GM21717 (cell line): ENCODE data around the gene CEP112.

Experiments
- ATAC-seq: cut with Tn5 transposase; IDR thresholded peaks from one replicate; pipeline ENCODE4 v1.9.1; 2021; ENCODE audit warnings: mild to moderate bottlenecking, moderate library complexity; ENCODE audit not compliant: unreplicated experiment

The CEP112 gene

GRCh38 chr17:65664266-65664665 is 527.7 kb downstream of the CEP112 start:
- no peak for ATAC-seq

- no peak for ATAC-seq
These were observed 529.7 kb downstream of the CEP112 start for GRCh38 chr17:65662196-65662595.

GRCh38 chr17:65660947-65661346 is 531.0 kb downstream of the CEP112 start:
- ATAC-seq: no peak

- no peak for ATAC-seq
These were observed 531.9 kb downstream of the CEP112 start for GRCh38 chr17:65660078-65660477.

- no peak for ATAC-seq
These were observed 532.4 kb downstream of the CEP112 start for GRCh38 chr17:65659512-65659911.

GRCh38 chr17:65657251-65657828 is 534.6 kb downstream of the CEP112 start:
- no peak for ATAC-seq

- peak; percentile 79 for ATAC-seq
These were observed 535.3 kb downstream of the CEP112 start for GRCh38 chr17:65656390-65657250.

- ATAC-seq: no peak
These were observed 536.2 kb downstream of the CEP112 start for GRCh38 chr17:65655706-65656105.

GRCh38 chr17:65644545-65644944 is 547.4 kb downstream of the CEP112 start:
- no peak for ATAC-seq

- ATAC-seq: no peak
These were observed 553.5 kb downstream of the CEP112 start for GRCh38 chr17:65638221-65638975.

- ATAC-seq: no peak
These were observed 554.1 kb downstream of the CEP112 start for GRCh38 chr17:65637786-65638185.

- no peak for ATAC-seq
These were observed 557.4 kb downstream of the CEP112 start for GRCh38 chr17:65634533-65634932.

- no peak for ATAC-seq
These were observed 557.9 kb downstream of the CEP112 start for GRCh38 chr17:65633988-65634387.

GRCh38 chr17:65633146-65633881 is 558.6 kb downstream of the CEP112 start:
- ATAC-seq: no peak

GRCh38 chr17:65630502-65630901 is 561.4 kb downstream of the CEP112 start:
- no peak for ATAC-seq

GRCh38 chr17:65629234-65629690 is 562.7 kb downstream of the CEP112 start:
- no peak for ATAC-seq

- no peak for ATAC-seq
These were observed 563.3 kb downstream of the CEP112 start for GRCh38 chr17:65628644-65629036.

GRCh38 chr17:65627891-65628643 is 563.9 kb downstream of the CEP112 start:
- ATAC-seq: no peak

- no peak for ATAC-seq
These were observed 564.8 kb downstream of the CEP112 start for GRCh38 chr17:65627108-65627507.

- ATAC-seq: no peak
These were observed 565.5 kb downstream of the CEP112 start for GRCh38 chr17:65626451-65626850.
